SU-DHL-6 (cell line): ENCODE measurements around the gene C4orf51.

Source experiments
- H2AFZ ChIP-seq: fragments of 200-600 bp; sonication (generic); 2 replicates; pipeline ENCODE4 v1.6.1; 2014; ENCODE audit warnings: low read depth, mild to moderate bottlenecking, moderate library complexity, mixed read lengths, antibody characterized with exemption, low read length; ENCODE audit not compliant: severe bottlenecking
- H3F3A ChIP-seq: fragments of 200-600 bp; shearing (Covaris generic); 2 replicates; pipeline ENCODE4 v1.6.0; 2016; ENCODE audit warnings: antibody characterized with exemption, mild to moderate bottlenecking; ENCODE audit not compliant: insufficient read depth
- H3K27ac ChIP-seq: fragments of 200-600 bp; sonication (generic); 2 replicates; pipeline ENCODE4 v1.5.1; 2016; ENCODE audit warnings: low read depth, mild to moderate bottlenecking, low read length, moderate library complexity, mixed read lengths
- H3K27me3 ChIP-seq: fragments of 200-600 bp; sonication (generic), shearing (Covaris generic); 2 replicates; pipeline ENCODE4 v1.6.0; 2014; ENCODE audit warnings: mild to moderate bottlenecking, low read length
- H3K36me3 ChIP-seq: fragments of 200-600 bp; sonication (generic); 2 replicates; pipeline ENCODE4 v1.6.1; 2014; ENCODE audit warnings: mild to moderate bottlenecking, low read length, mixed read lengths
- H3K4me2 ChIP-seq: fragments of 300-600, 200-600 bp; shearing (Covaris generic), sonication (generic); 2 replicates; pipeline ENCODE4 v1.6.0; 2014; ENCODE audit warnings: low read length, low read depth, mild to moderate bottlenecking; ENCODE audit not compliant: poor library complexity, severe bottlenecking
- H3K4me3 ChIP-seq: fragments of 200-600 bp; sonication (generic); 2 replicates; pipeline ENCODE4 v1.5.1; 2014; ENCODE audit warnings: antibody characterized with exemption, low read length, mild to moderate bottlenecking, mixed read lengths; ENCODE audit not compliant: insufficient read depth, poor library complexity, severe bottlenecking
- H3K79me2 ChIP-seq: fragments of 200-600 bp; sonication (generic); 2 replicates; pipeline ENCODE4 v1.6.1; 2014; ENCODE audit warnings: mild to moderate bottlenecking, low read length, moderate library complexity; ENCODE audit not compliant: insufficient read depth
- H3K9ac ChIP-seq: fragments of 200-600 bp; sonication (generic); 2 replicates; pipeline ENCODE4 v1.7.0; 2014; ENCODE audit warnings: mild to moderate bottlenecking, low read length
- H3K9me2 ChIP-seq: fragments of 200-600 bp; sonication (generic); replicated peaks from 2 replicates; pipeline ENCODE4 v1.6.1; 2014; ENCODE audit warnings: low read length; ENCODE audit not compliant: insufficient read depth
- H3K9me3 ChIP-seq: fragments of 200-600 bp; sonication (generic); 2 replicates; pipeline ENCODE4 v1.6.1; 2014; ENCODE audit warnings: low read length, mixed read lengths; ENCODE audit not compliant: insufficient read depth
- H4K20me1 ChIP-seq: fragments of 200-600 bp; sonication (generic); 2 replicates; pipeline ENCODE4 v1.6.1; 2014; ENCODE audit warnings: low read depth, mild to moderate bottlenecking, antibody characterized with exemption, low read length, moderate library complexity, mixed read lengths
- CTCF ChIP-seq: fragments of 200-600 bp; sonication (generic); IDR thresholded peaks from one replicate; pipeline ENCODE4 v1.5.1; 2017; ENCODE audit warnings: antibody characterized with exemption, mild to moderate bottlenecking, low read length, moderate library complexity; ENCODE audit not compliant: insufficient read depth, poor library complexity, severe bottlenecking
- EZH2phosphoT487 ChIP-seq: fragments of 200-600 bp; sonication (generic), shearing (Covaris generic); conservative IDR thresholded peaks from 2 replicates; pipeline ENCODE4 v1.6.1; 2018; ENCODE audit warnings: mild to moderate bottlenecking, antibody characterized with exemption, low read length, moderate library complexity, mixed read lengths

C4orf51 gene

GRCh38 chr4:145735347-145735675, 55.4 kb downstream of the C4orf51 start:
- Histone ChIP-seq H4K20me1 (no peaks in the 10 kb centered on the region), H3K9me2 (no peaks in the 10 kb centered on the region), H3F3A (no peaks in the 10 kb centered on the region), H3K27me3 (0 out of 2 replicates have a peak, but pooled peaks cover 3% of the 10 kb centered on the region), H3K4me2 (no peak overlapping the region), H2AFZ (no peak overlapping the region), H3K79me2 (no peaks in the 10 kb centered on the region), H3K9ac (no peak overlapping the region), H3K9me3 (no peaks in the 10 kb centered on the region), H3K36me3 (no peaks in the 10 kb centered on the region), H3K4me3 (no peak overlapping the region), H3K27ac (no peak overlapping the region)
- TF ChIP-seq CTCF (no peak), EZH2phosphoT487 (no peak)

- Histone ChIP-seq H2AFZ (no peak overlapping the region), H4K20me1 (no peaks in the 10 kb centered on the region), H3K27ac (no peak overlapping the region)
Measured at GRCh38 chr4:145735827-145736226, 55.9 kb downstream of the C4orf51 start.

GRCh38 chr4:145736241-145736831, 56.4 kb downstream of the C4orf51 start:
- Histone ChIP-seq H3K27me3 (0 out of 2 replicates have a peak, but pooled peaks cover 3% of the 10 kb centered on the region), H3K36me3 (no peaks in the 10 kb centered on the region), H3K9me2 (no peaks in the 10 kb centered on the region), H3K27ac (no peak overlapping the region), H3F3A (no peaks in the 10 kb centered on the region), H3K9me3 (no peaks in the 10 kb centered on the region), H3K4me3 (no peak overlapping the region), H3K79me2 (no peaks in the 10 kb centered on the region), H3K9ac (no peak overlapping the region), H3K4me2 (no peak overlapping the region), H2AFZ (no peak overlapping the region), H4K20me1 (no peaks in the 10 kb centered on the region)
- TF ChIP-seq CTCF = no peak
- no peak for TF ChIP-seq EZH2phosphoT487

More at GRCh38 chr4:145735827-145736226, 55.9 kb downstream of the C4orf51 start:
- H3F3A ChIP-seq = no peaks in the 10 kb centered on the region
- H3K9me2 ChIP-seq = no peaks in the 10 kb centered on the region
- no peak overlapping the region for H3K4me3 ChIP-seq
- TF ChIP-seq CTCF (no peak), EZH2phosphoT487 (no peak)
- no peaks in the 10 kb centered on the region for H3K9me3 ChIP-seq
- H3K4me2 ChIP-seq = no peak overlapping the region
- no peaks in the 10 kb centered on the region for H3K79me2 ChIP-seq
- no peak overlapping the region for H3K9ac ChIP-seq
- 0 out of 2 replicates have a peak, but pooled peaks cover 3% of the 10 kb centered on the region for H3K27me3 ChIP-seq
- H3K36me3 ChIP-seq = no peaks in the 10 kb centered on the region
